Hepatic stellate cell (primary cell): Measurements from ENCODE around the gene PLCD3.

Experiments
- DNase-seq: peaks from one replicate; pipeline ENCODE4 v3.0.0; 2011; ENCODE audit warnings: low spot score

PLCD3 gene

GRCh38 chr17:45103269-45103795, 29.0 kb downstream of the PLCD3 start:
- DNase-seq: no peak

- no peak for DNase-seq
Observed at GRCh38 chr17:45102856-45103255, 29.5 kb downstream of the PLCD3 start.

GRCh38 chr17:45101883-45102811, 30.2 kb downstream of the PLCD3 start:
- no peak for DNase-seq

GRCh38 chr17:45101546-45101882, 30.8 kb downstream of the PLCD3 start:
- no peak for DNase-seq

GRCh38 chr17:45098869-45099616, 33.3 kb downstream of the PLCD3 start:
- DNase-seq: peak; percentile 91

GRCh38 chr17:45098081-45098868, 34.0 kb downstream of the PLCD3 start:
- no peak for DNase-seq

GRCh38 chr17:45096926-45097325, 35.4 kb downstream of the PLCD3 start:
- no peak for DNase-seq

- DNase-seq: peak; percentile 51
Observed at GRCh38 chr17:45096141-45096540, 36.2 kb downstream of the PLCD3 start.

- DNase-seq: no peak
Observed at GRCh38 chr17:45093444-45094110, 38.7 kb downstream of the PLCD3 start.

GRCh38 chr17:45092911-45093430, 39.3 kb downstream of the PLCD3 start:
- DNase-seq: peak; percentile 99

GRCh38 chr17:45091778-45092425, 40.4 kb downstream of the PLCD3 start:
- peak; percentile 15 for DNase-seq

GRCh38 chr17:45090711-45091110, 41.6 kb downstream of the PLCD3 start:
- no peak for DNase-seq

GRCh38 chr17:45088741-45089140, 43.6 kb downstream of the PLCD3 start:
- DNase-seq: no peak

- DNase-seq: no peak
Observed at GRCh38 chr17:45087978-45088377, 44.3 kb downstream of the PLCD3 start.

GRCh38 chr17:45087504-45087975, 44.8 kb downstream of the PLCD3 start:
- DNase-seq: peak; percentile 57

GRCh38 chr17:45086865-45087503, 45.3 kb downstream of the PLCD3 start:
- DNase-seq: no peak

- no peak for DNase-seq
Observed at GRCh38 chr17:45086391-45086790, 45.9 kb downstream of the PLCD3 start.

- no peak for DNase-seq
Observed at GRCh38 chr17:45081047-45081703, 51.1 kb downstream of the PLCD3 start.

- no peak for DNase-seq
Observed at GRCh38 chr17:45077643-45078042, 54.7 kb downstream of the PLCD3 start.
